DOHH2 (cell line): ENCODE data around the gene SLC35D1.

Experiments used
- H3F3A ChIP-seq: fragments of 200-600 bp; sonication (generic), shearing (Covaris generic); 2 replicates; pipeline ENCODE4 v1.6.0; 2016; ENCODE audit warnings: antibody characterized with exemption, mild to moderate bottlenecking; ENCODE audit not compliant: control insufficient read depth, insufficient read depth
- H3K27ac ChIP-seq: fragments of 200-600 bp; sonication (generic); 2 replicates; pipeline ENCODE4 v1.5.1; 2014; ENCODE audit warnings: low read depth, mild to moderate bottlenecking, low read length, moderate library complexity
- H3K27me3 ChIP-seq: fragments of 200-600 bp; sonication (generic); 2 replicates; pipeline ENCODE4 v1.6.1; 2014; ENCODE audit warnings: mild to moderate bottlenecking, low read length, mixed read lengths; ENCODE audit not compliant: control insufficient read depth
- H3K36me3 ChIP-seq: fragments of 200-600 bp; sonication (generic); 2 replicates; pipeline ENCODE4 v1.6.1; 2014; ENCODE audit warnings: mild to moderate bottlenecking, low read length, moderate library complexity, mixed read lengths; ENCODE audit not compliant: control insufficient read depth
- H3K4me1 ChIP-seq: fragments of 200-600 bp; sonication (generic); 2 replicates; pipeline ENCODE4 v1.6.1; 2014; ENCODE audit warnings: mild to moderate bottlenecking, low read length, mixed read lengths; ENCODE audit not compliant: control insufficient read depth
- H3K4me2 ChIP-seq: fragments of 200-600 bp; sonication (generic); 2 replicates; pipeline ENCODE4 v1.6.0; 2014; ENCODE audit warnings: mild to moderate bottlenecking, low read length, moderate library complexity
- H3K4me3 ChIP-seq: fragments of 200-600 bp; sonication (generic); 2 replicates; pipeline ENCODE4 v1.5.1; 2014; ENCODE audit warnings: mild to moderate bottlenecking, low read length, mixed read lengths
- H3K79me2 ChIP-seq: fragments of 200-600 bp; sonication (generic); 2 replicates; pipeline ENCODE4 v1.6.1; 2014; ENCODE audit warnings: mild to moderate bottlenecking, low read length, mixed read lengths; ENCODE audit not compliant: control insufficient read depth
- H3K9me2 ChIP-seq: fragments of 200-600 bp; sonication (generic); replicated peaks from 2 replicates; pipeline ENCODE4 v1.6.1; 2014; ENCODE audit warnings: mild to moderate bottlenecking, low read length, mixed read lengths; ENCODE audit not compliant: control insufficient read depth
- H3K9me3 ChIP-seq: fragments of 200-600 bp; sonication (generic); 2 replicates; pipeline ENCODE4 v1.6.1; 2014; ENCODE audit warnings: antibody characterized with exemption, low read length, mixed read lengths; ENCODE audit not compliant: control insufficient read depth, insufficient read depth
- H4K20me1 ChIP-seq: fragments of 200-600 bp; sonication (generic); 2 replicates; pipeline ENCODE4 v1.6.0; 2014; ENCODE audit warnings: low read depth, mild to moderate bottlenecking, antibody characterized with exemption, low read length, moderate library complexity; ENCODE audit not compliant: control insufficient read depth, insufficient read depth
- CTCF ChIP-seq: fragments of 200-600 bp; sonication (generic); IDR thresholded peaks from one replicate; pipeline ENCODE4 v1.5.1; 2014; ENCODE audit warnings: antibody characterized with exemption, mild to moderate bottlenecking, low read depth, low read length; ENCODE audit not compliant: poor library complexity, severe bottlenecking
- EZH2phosphoT487 ChIP-seq: fragments of 200-600 bp; sonication (generic); IDR thresholded peaks from 2 replicates; pipeline ENCODE4 v1.6.1; 2017; ENCODE audit warnings: borderline replicate concordance, mild to moderate bottlenecking, antibody characterized with exemption, low read length, moderate library complexity, mixed read lengths

Gene SLC35D1

GRCh38 chr1:67061266-67061665 is 7.3 kb upstream of the SLC35D1 start:
- Histone ChIP-seq H3K79me2 (no peaks in the 10 kb centered on the region), H3F3A (no peaks in the 10 kb centered on the region), H3K9me2 (no peaks in the 10 kb centered on the region), H3K27me3 (no peaks in the 10 kb centered on the region), H3K36me3 (no peaks in the 10 kb centered on the region), H3K27ac (no peak overlapping the region), H3K4me1 (no peaks in the 10 kb centered on the region), H4K20me1 (no peaks in the 10 kb centered on the region), H3K4me2 (no peak overlapping the region), H3K4me3 (no peak overlapping the region), H3K9me3 (no peaks in the 10 kb centered on the region)
- TF ChIP-seq EZH2phosphoT487 (no peak), CTCF (no peak)

- H3K27ac ChIP-seq, result no peak overlapping the region
- H3K27me3 ChIP-seq, result no peaks in the 10 kb centered on the region
- no peak overlapping the region for H3K4me2 ChIP-seq
- H3K9me2 ChIP-seq, result no peaks in the 10 kb centered on the region
- no peaks in the 10 kb centered on the region for H3F3A ChIP-seq
- TF ChIP-seq EZH2phosphoT487, result no peak
- TF ChIP-seq CTCF, result no peak
- no peaks in the 10 kb centered on the region for H3K36me3 ChIP-seq
- no peaks in the 10 kb centered on the region for H3K9me3 ChIP-seq
- no peak overlapping the region for H3K4me3 ChIP-seq
- H3K4me1 ChIP-seq, result peaks cover 3% of the 10 kb centered on the region
- H4K20me1 ChIP-seq, result no peaks in the 10 kb centered on the region
- no peaks in the 10 kb centered on the region for H3K79me2 ChIP-seq
These were observed 6.9 kb upstream of the SLC35D1 start for GRCh38 chr1:67060811-67061218.

- H3K4me3 ChIP-seq, result no peak overlapping the region
These were observed 5.4 kb upstream of the SLC35D1 start for GRCh38 chr1:67059346-67059745.

More at GRCh38 chr1:67059346-67059745, 5.4 kb upstream of the SLC35D1 start:
- H3K4me1 ChIP-seq, result peaks cover 17% of the 10 kb centered on the region
- H4K20me1 ChIP-seq, result no peaks in the 10 kb centered on the region
- H3K27me3 ChIP-seq, result no peaks in the 10 kb centered on the region
- H3K9me3 ChIP-seq, result no peaks in the 10 kb centered on the region
- no peak overlapping the region for H3K4me2 ChIP-seq
- H3K36me3 ChIP-seq, result no peaks in the 10 kb centered on the region
- no peak overlapping the region for H3K27ac ChIP-seq
- no peak for TF ChIP-seq EZH2phosphoT487
- TF ChIP-seq CTCF, result no peak
- H3F3A ChIP-seq, result no peaks in the 10 kb centered on the region; the same call in 1 of the 2 replicates
- H3K9me2 ChIP-seq, result no peaks in the 10 kb centered on the region
- no peaks in the 10 kb centered on the region for H3K79me2 ChIP-seq
